ENCODE results near the gene HSPA2. TPM values are rescaled to one million over a fixed set of nuclear protein-coding genes. Genes with fewer than 3 reads are reported as not detected.
A peak's percentile ranks its signal among the peaks of the same experiment; 100 is the strongest.
"Not testable (repeated sequence)": the region's sequence is repeated elsewhere in the genome, so short reads cannot be mapped to it uniquely, and the experiment has no call there.

Gene HSPA2
- total and polyA plus RNA-seq, 3 experiments from 2014 or later, result 0.87 to 1.9 (median 1.9) TPM

DNA sequence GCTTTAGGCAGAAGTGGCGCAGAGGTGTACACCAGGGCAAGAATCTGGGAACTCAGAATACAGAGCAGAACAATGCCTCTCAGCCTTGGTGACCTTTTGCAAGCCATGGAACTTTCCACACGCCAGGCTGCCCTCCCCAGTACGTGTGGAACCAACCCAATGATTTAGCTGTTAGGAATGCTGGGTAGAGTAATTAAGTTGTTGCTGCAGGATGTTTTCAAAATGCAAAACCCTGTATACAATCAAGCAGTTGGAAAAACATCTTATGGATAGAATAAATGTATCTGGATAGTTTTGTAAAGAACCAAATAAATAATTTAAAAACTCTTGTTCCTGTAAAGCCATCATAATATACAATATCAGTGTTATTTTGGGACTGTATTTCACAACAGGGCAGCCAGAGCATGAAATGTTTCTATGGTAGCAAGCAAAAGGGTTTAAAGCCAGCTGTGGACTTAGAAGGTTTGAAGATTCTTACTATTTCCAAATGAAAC, 28.6 kb downstream of the HSPA2 start:
- H3K4me3 Mint-ChIP-seq, result no peak overlapping the region
- ChIA-PET CTCF (no interaction called here), POLR2A (no interaction called here)
- H3K9me3 Mint-ChIP-seq, result no peaks in the 10 kb centered on the region
- H3K27me3 Mint-ChIP-seq, result peaks cover 1 to 20% of the 10 kb centered on the region in 2 donors
- H3K4me1 Mint-ChIP-seq, result no peaks in the 10 kb centered on the region
- H3K36me3 Mint-ChIP-seq, result peaks cover 0 to 2% (median 0%) of the 10 kb centered on the region in 3 donors
- H3K9me3 ChIP-seq (ENCODE audit: low read length), result no peaks in the 10 kb centered on the region
- H3K27me3 ChIP-seq (ENCODE audit: insufficient read depth, low read length, poor library complexity, severe bottlenecking), result no peaks in the 10 kb centered on the region
- no peak overlapping the region for H3K27ac Mint-ChIP-seq
- no peaks in the 10 kb centered on the region for H3K36me3 ChIP-seq (ENCODE audit: insufficient read depth, low read length)
- no peak overlapping the region for H3K27ac ChIP-seq (ENCODE audit: low read depth, low read length)
- DNase-seq, result no peak
- no peak overlapping the region for H3K4me3 ChIP-seq (ENCODE audit: low read length)
- H3K4me1 ChIP-seq (ENCODE audit: insufficient read depth, low read length), result no peaks in the 10 kb centered on the region

DNA sequence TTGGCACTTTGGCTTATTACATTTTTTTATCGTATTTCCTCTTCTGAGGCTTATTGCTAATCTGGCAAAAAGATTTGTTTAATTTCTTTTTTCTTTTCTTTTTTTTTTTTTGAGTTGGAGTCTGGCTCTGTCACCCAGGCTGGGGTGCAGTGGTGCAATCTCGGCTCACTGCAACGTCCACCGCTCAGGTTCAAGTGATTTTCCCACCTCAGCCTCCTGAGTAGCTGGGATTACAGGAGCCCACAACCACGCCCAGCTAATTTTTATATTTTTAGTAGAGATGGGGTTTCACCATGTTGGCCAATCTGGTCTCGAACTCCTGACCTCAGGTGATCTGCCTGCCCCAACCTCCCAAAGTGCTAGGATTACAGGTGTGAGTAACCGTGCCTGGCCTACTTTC, 29.1 kb downstream of the HSPA2 start:
- H3K27ac Mint-ChIP-seq; CTCF ChIA-PET; H3K27ac ChIP-seq (ENCODE audit: low read depth, low read length); H3K9me3 Mint-ChIP-seq; H3K4me3 ChIP-seq (ENCODE audit: low read length); H3K36me3 ChIP-seq (ENCODE audit: insufficient read depth, low read length); H3K4me3 Mint-ChIP-seq; H3K36me3 Mint-ChIP-seq; H3K27me3 ChIP-seq (ENCODE audit: insufficient read depth, low read length, poor library complexity, severe bottlenecking); H3K9me3 ChIP-seq (ENCODE audit: low read length); H3K4me1 Mint-ChIP-seq; POLR2A ChIA-PET; DNase-seq; H3K4me1 ChIP-seq (ENCODE audit: insufficient read depth, low read length): not testable (repeated sequence)
- H3K27me3 Mint-ChIP-seq, result peaks cover 1 to 20% of the 10 kb centered on the region in 2 donors

DNA sequence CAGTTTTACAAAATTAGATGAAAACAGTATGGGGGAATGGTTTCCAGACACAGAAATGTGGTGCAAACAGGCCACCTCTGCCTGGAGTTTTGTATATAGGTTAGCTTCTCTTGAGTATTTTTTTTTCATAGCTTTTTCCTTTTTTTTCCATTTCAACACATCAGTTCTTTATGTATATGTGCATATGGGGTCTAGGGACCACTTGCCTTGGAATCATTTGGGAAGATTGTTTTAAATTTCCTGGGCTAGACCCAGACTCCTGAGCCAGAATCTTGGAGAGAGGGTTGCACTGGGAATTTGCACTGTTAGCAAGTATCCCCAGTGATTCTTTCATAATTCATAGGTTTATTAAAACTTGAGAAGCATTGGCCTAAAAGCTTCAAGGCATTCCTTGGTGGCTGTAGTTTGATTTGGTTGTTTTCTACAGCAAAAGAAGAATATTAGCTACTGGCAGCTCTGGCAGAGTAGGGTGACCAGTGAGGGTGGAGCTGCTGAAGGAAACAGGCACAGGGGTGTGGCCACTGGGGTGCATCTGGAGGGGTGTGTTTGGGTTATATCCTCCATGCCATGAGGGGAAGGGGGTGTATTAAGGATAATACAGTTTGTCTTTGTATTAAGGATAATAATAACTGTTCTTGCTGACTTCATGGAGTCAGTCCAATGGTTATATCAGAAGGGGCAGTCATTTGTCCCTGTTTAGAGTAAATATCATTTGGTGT, 32.0 kb downstream of the HSPA2 start:
- DNase-seq, result no peak
- H3K9me3 ChIP-seq (ENCODE audit: low read length), result no peaks in the 10 kb centered on the region
- ChIA-PET POLR2A (no interaction called here), CTCF (no interaction called here)
- H3K27me3 ChIP-seq (ENCODE audit: insufficient read depth, low read length, poor library complexity, severe bottlenecking), result no peaks in the 10 kb centered on the region
- H3K27ac ChIP-seq (ENCODE audit: low read depth, low read length), result no peak overlapping the region
- no peak overlapping the region for H3K4me3 ChIP-seq (ENCODE audit: low read length)
- no peaks in the 10 kb centered on the region for H3K4me1 ChIP-seq (ENCODE audit: insufficient read depth, low read length)
- H3K27me3 Mint-ChIP-seq, result peaks cover 0 to 13% of the 10 kb centered on the region in 2 donors
- H3K4me1 Mint-ChIP-seq, result no peaks in the 10 kb centered on the region
- H3K9me3 Mint-ChIP-seq, result no peaks in the 10 kb centered on the region
- H3K27ac Mint-ChIP-seq, result peak overlapping the region in 1 of 8 donors; percentile 75
- H3K36me3 ChIP-seq (ENCODE audit: insufficient read depth, low read length), result no peaks in the 10 kb centered on the region
- no peak overlapping the region for H3K4me3 Mint-ChIP-seq
- no peaks in the 10 kb centered on the region for H3K36me3 Mint-ChIP-seq

DNA sequence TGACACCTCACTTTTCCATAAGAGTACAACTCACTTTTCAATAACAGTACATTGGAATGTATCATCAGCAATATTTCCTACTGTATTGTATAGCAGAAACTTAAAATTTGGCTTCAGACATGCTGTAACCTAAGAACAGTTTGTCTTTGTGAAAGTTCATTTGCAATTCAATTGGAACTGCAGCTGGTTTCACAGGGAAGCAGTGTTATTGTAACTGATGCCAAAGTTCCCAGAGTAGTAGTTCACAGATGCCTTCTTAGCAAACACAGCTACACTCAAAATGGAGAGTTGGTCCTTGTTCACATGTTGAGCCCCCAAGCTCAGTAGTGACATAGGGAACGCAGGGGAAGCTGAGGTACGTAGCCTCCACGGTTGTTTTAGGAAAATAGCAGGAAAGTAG, 32.6 kb downstream of the HSPA2 start:
- Histone ChIP-seq H3K27ac (ENCODE audit: low read depth, low read length) (no peak overlapping the region), H3K9me3 (ENCODE audit: low read length) (no peaks in the 10 kb centered on the region), H3K4me3 (ENCODE audit: low read length) (no peak overlapping the region), H3K36me3 (ENCODE audit: insufficient read depth, low read length) (no peaks in the 10 kb centered on the region), H3K4me1 (ENCODE audit: insufficient read depth, low read length) (no peaks in the 10 kb centered on the region), H3K27me3 (ENCODE audit: insufficient read depth, low read length, poor library complexity, severe bottlenecking) (no peaks in the 10 kb centered on the region)
- no peaks in the 10 kb centered on the region for H3K4me1 Mint-ChIP-seq
- H3K9me3 Mint-ChIP-seq, result no peaks in the 10 kb centered on the region
- ChIA-PET POLR2A (no interaction called here), CTCF (interaction anchor here (1.1 kb wide), 1 partner anchor 12 kb away, joined by 3 read pairs; no protein-coding TSS in a partner anchor)
- H3K36me3 Mint-ChIP-seq, result no peaks in the 10 kb centered on the region
- peaks cover 0 to 13% of the 10 kb centered on the region in 2 donors for H3K27me3 Mint-ChIP-seq
- no peak overlapping the region for H3K27ac Mint-ChIP-seq
- DNase-seq, result no peak
- no peak overlapping the region for H3K4me3 Mint-ChIP-seq

DNA sequence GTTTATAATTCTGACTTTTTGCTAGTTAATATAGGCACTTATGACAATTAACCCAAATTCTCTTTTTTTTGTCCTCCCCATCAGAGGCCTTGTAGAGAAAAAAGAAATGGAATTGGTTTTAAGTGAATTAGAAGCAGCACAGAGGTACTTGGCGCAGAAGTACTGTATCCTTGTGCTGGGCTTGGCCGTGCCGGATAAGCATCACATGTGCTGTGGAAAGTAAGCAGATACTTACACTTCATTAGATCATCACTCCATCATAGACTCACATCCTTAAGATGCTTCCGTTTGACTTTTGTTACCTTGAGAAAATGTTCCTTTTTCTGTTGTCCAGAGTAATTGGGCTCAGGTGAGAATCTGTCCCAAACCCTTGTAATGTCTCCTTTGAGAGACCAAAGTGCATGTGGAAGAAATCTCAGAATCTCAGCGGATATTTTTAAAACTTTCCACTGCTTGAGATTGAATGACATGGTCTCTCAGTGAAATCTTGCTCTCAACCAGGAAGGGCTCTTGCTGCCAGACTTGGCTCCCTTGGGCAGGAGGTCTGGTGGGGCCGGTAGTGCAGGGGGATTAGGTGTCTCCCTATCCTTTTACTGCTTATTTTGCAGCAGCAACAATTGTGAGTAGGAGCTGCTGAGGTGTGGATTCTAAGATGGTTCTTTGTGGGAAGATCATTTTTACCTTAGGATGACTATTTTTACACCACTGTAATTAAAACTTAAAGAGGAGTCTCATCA, 34.0 kb downstream of the HSPA2 start:
- Mint-ChIP-seq H3K4me3 (no peak overlapping the region), H3K27ac (no peak overlapping the region), H3K36me3 (no peaks in the 10 kb centered on the region), H3K27me3 (peaks cover 0 to 7% of the 10 kb centered on the region in 2 donors), H3K9me3 (no peaks in the 10 kb centered on the region), H3K4me1 (no peaks in the 10 kb centered on the region)
- DNase-seq, result no peak
- no peak overlapping the region for H3K4me3 ChIP-seq (ENCODE audit: low read length)
- no peaks in the 10 kb centered on the region for H3K36me3 ChIP-seq (ENCODE audit: insufficient read depth, low read length)
- ChIA-PET CTCF (interaction anchor here (1.1 kb wide), 1 partner anchor 13 kb away, joined by 3 read pairs; no protein-coding TSS in a partner anchor), POLR2A (no interaction called here)
- no peaks in the 10 kb centered on the region for H3K4me1 ChIP-seq (ENCODE audit: insufficient read depth, low read length)
- no peak overlapping the region for H3K27ac ChIP-seq (ENCODE audit: low read depth, low read length)
- H3K9me3 ChIP-seq (ENCODE audit: low read length), result no peaks in the 10 kb centered on the region
- no peaks in the 10 kb centered on the region for H3K27me3 ChIP-seq (ENCODE audit: insufficient read depth, low read length, poor library complexity, severe bottlenecking)

DNA sequence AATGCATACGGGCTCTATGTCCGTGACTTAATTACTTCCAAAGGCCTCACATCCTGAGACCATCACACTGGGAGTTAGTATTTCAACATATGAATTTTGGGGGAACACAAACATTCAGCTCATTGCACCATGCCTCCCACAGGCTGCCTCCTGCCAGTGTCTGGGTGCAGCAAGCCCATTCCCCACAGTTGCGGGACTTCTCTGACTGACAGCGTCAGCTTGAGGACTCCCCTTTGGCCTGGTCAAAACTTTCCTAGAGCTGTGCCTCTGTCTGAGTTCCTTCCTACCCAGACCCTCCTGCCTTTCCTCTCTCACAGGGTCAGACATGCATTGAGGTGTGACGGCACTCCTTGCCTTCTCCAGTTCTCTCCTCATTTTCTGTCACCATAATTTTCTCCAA, 36.7 kb downstream of the HSPA2 start:
- no peak overlapping the region for H3K4me3 Mint-ChIP-seq
- CTCF ChIA-PET, result no interaction called here

DNA sequence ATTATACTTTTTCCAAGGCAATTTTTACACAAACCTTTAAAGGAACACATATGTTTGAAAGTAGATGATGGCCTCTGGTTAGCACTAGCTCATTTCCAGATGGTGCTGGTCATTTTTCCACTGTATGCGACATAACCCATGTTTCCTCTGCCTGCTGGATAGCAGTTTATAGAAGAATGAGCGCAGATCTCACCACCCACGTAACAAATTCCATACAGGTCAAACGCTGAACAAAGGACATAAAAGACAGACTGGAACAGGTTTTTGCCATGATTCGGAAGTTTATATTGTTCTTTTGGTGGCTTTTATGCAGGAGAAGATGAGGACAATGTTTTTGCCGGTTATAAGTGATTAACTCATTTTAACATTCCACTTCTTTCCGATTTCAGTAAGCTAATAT, 39.9 kb downstream of the HSPA2 start:
- no peaks in the 10 kb centered on the region for H3K4me1 ChIP-seq (ENCODE audit: insufficient read depth, low read length)
- no peaks in the 10 kb centered on the region for H3K27me3 ChIP-seq (ENCODE audit: insufficient read depth, low read length, poor library complexity, severe bottlenecking)
- ChIA-PET POLR2A (no interaction called here), CTCF (interaction anchor here (1.8 kb wide), 1 partner anchor 9 kb away, joined by 4 read pairs; no protein-coding TSS in a partner anchor)
- Mint-ChIP-seq H3K36me3 (no peaks in the 10 kb centered on the region), H3K9me3 (no peaks in the 10 kb centered on the region), H3K27me3 (no peaks in the 10 kb centered on the region), H3K27ac (no peak overlapping the region), H3K4me1 (no peaks in the 10 kb centered on the region), H3K4me3 (no peak overlapping the region)
- H3K27ac ChIP-seq (ENCODE audit: low read depth, low read length), result no peak overlapping the region
- no peaks in the 10 kb centered on the region for H3K36me3 ChIP-seq (ENCODE audit: insufficient read depth, low read length)
- no peak overlapping the region for H3K4me3 ChIP-seq (ENCODE audit: low read length)
- no peak for DNase-seq
- H3K9me3 ChIP-seq (ENCODE audit: low read length), result no peaks in the 10 kb centered on the region

More for the DNA sequence above, 36.7 kb downstream of the HSPA2 start:
- H3K27ac ChIP-seq (ENCODE audit: low read depth, low read length), result no peak overlapping the region
- DNase-seq, result no peak
- POLR2A ChIA-PET, result no interaction called here
- Mint-ChIP-seq H3K27me3 (no peaks in the 10 kb centered on the region), H3K9me3 (no peaks in the 10 kb centered on the region), H3K27ac (no peak overlapping the region), H3K36me3 (no peaks in the 10 kb centered on the region), H3K4me1 (no peaks in the 10 kb centered on the region)
- no peaks in the 10 kb centered on the region for H3K9me3 ChIP-seq (ENCODE audit: low read length)
- H3K27me3 ChIP-seq (ENCODE audit: insufficient read depth, low read length, poor library complexity, severe bottlenecking), result no peaks in the 10 kb centered on the region
- no peak overlapping the region for H3K4me3 ChIP-seq (ENCODE audit: low read length)
- no peaks in the 10 kb centered on the region for H3K4me1 ChIP-seq (ENCODE audit: insufficient read depth, low read length)
- H3K36me3 ChIP-seq (ENCODE audit: insufficient read depth, low read length), result no peaks in the 10 kb centered on the region

DNA sequence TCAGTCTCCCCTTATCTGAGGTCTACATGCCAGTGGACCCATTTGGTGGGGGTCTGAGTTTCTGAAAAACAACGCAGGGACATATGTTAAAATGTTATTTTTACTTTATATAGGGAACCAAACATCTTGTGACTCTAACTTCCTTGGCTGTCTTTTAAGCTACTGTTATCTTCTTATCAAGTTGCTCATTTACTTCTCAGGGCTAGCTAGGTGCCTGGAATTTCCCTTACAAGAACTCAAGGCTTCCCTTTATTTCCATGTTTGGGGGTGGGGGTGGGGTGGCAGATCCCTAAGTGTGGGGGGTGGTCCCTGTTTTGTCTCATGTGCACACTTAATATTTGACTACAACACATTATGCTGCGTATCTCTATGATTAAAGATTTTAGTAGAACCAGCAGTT, 40.8 kb downstream of the HSPA2 start:
- Mint-ChIP-seq H3K4me3 (no peak overlapping the region), H3K27me3 (no peaks in the 10 kb centered on the region), H3K4me1 (no peaks in the 10 kb centered on the region), H3K9me3 (no peaks in the 10 kb centered on the region), H3K36me3 (no peaks in the 10 kb centered on the region), H3K27ac (no peak overlapping the region)
- ChIA-PET POLR2A (no interaction called here), CTCF (no interaction called here)
- no peak for DNase-seq
- H3K27ac ChIP-seq (ENCODE audit: low read depth, low read length), result no peak overlapping the region
- no peaks in the 10 kb centered on the region for H3K9me3 ChIP-seq (ENCODE audit: low read length)
- H3K36me3 ChIP-seq (ENCODE audit: insufficient read depth, low read length), result no peaks in the 10 kb centered on the region
- no peaks in the 10 kb centered on the region for H3K27me3 ChIP-seq (ENCODE audit: insufficient read depth, low read length, poor library complexity, severe bottlenecking)
- H3K4me1 ChIP-seq (ENCODE audit: insufficient read depth, low read length), result no peaks in the 10 kb centered on the region
- no peak overlapping the region for H3K4me3 ChIP-seq (ENCODE audit: low read length)

All from CD8-positive, alpha-beta memory T cell (primary cell).